H9 (cell line): ENCODE measurements around the gene MALL. TPM values are rescaled to one million over a fixed set of nuclear protein-coding genes. Genes with fewer than 3 reads are reported as not detected.

Experiments used
- DNase-seq: peaks from one replicate; pipeline ENCODE4 v3.0.0-alpha.2; 2017
- H2AFZ ChIP-seq: one replicate; pipeline ENCODE4 v1.6.1; 2013; ENCODE audit warnings: mild to moderate bottlenecking, low read length, control low read depth, moderate library complexity
- H2AK5ac ChIP-seq: 2 replicates; pipeline ENCODE4 v1.6.1; 2013; ENCODE audit warnings: low read length, control low read depth, mixed read lengths; ENCODE audit not compliant: insufficient read length
- H2BK120ac ChIP-seq: one replicate; pipeline ENCODE4 v1.6.1; 2013; ENCODE audit warnings: low read depth, mild to moderate bottlenecking, low read length, control low read depth, inconsistent platforms; ENCODE audit not compliant: poor library complexity, severe bottlenecking
- H2BK12ac ChIP-seq: 2 replicates; pipeline ENCODE4 v1.6.1; 2013; ENCODE audit warnings: low read length, control low read depth, mixed read lengths, low read depth; ENCODE audit not compliant: insufficient read length
- H2BK15ac ChIP-seq: 2 replicates; pipeline ENCODE4 v1.6.1; 2013; ENCODE audit warnings: low read depth, low read length, control low read depth
- H2BK20ac ChIP-seq: one replicate; pipeline ENCODE4 v1.6.1; 2013; ENCODE audit warnings: low read depth, mild to moderate bottlenecking, low read length, control low read depth, inconsistent platforms; ENCODE audit not compliant: poor library complexity, severe bottlenecking
- H2BK5ac ChIP-seq: 2 replicates; pipeline ENCODE4 v1.6.1; 2013; ENCODE audit warnings: low read length, control low read depth, mixed read lengths; ENCODE audit not compliant: insufficient read length
- H3K14ac ChIP-seq: 2 replicates; pipeline ENCODE4 v1.6.1; 2013; ENCODE audit warnings: low read length, control low read depth; ENCODE audit not compliant: insufficient read depth
- H3K18ac ChIP-seq: 2 replicates; pipeline ENCODE4 v1.6.1; 2013; ENCODE audit warnings: low read depth, mild to moderate bottlenecking, mixed read lengths, low read length, control low read depth; ENCODE audit not compliant: insufficient read length
- H3K23ac ChIP-seq: 2 replicates; pipeline ENCODE4 v1.6.1; 2013; ENCODE audit warnings: low read length, control low read depth, mixed read lengths, low read depth; ENCODE audit not compliant: insufficient read length
- H3K23me2 ChIP-seq: 2 replicates; pipeline ENCODE4 v1.6.1; 2013; ENCODE audit warnings: low read depth, mild to moderate bottlenecking, mixed read lengths, low read length, control low read depth; ENCODE audit not compliant: insufficient read length, poor library complexity, severe bottlenecking
- H3K27ac ChIP-seq: 2 replicates; pipeline ENCODE4 v1.5.1; 2013; ENCODE audit warnings: low read length, control low read depth, mixed read lengths, low read depth; ENCODE audit not compliant: insufficient read length
- H3K27me3 ChIP-seq: 2 replicates; pipeline ENCODE4 v1.6.1; 2013; ENCODE audit warnings: low read length, control low read depth, inconsistent platforms; ENCODE audit not compliant: insufficient read depth
- H3K4ac ChIP-seq: 2 replicates; pipeline ENCODE4 v1.6.1; 2013; ENCODE audit warnings: low read depth, mild to moderate bottlenecking, control low read depth, inconsistent platforms, low read length, moderate library complexity
- H3K4me1 ChIP-seq: 2 replicates; pipeline ENCODE4 v1.6.1; 2013; ENCODE audit warnings: low read length, control low read depth, inconsistent platforms; ENCODE audit not compliant: insufficient read depth
- H3K4me2 ChIP-seq: 2 replicates; pipeline ENCODE4 v1.6.1; 2013; ENCODE audit warnings: low read length, control low read depth, mixed read lengths; ENCODE audit not compliant: insufficient read length, insufficient read depth
- H3K56ac ChIP-seq: 2 replicates; pipeline ENCODE4 v1.6.1; 2013; ENCODE audit warnings: low read depth, mild to moderate bottlenecking, mixed read lengths, low read length, control low read depth; ENCODE audit not compliant: insufficient read length
- H3K79me1 ChIP-seq: 2 replicates; pipeline ENCODE4 v1.6.1; 2013; ENCODE audit warnings: low read depth, mild to moderate bottlenecking, moderate library complexity, low read length, control low read depth, inconsistent platforms; ENCODE audit not compliant: insufficient read depth, poor library complexity, severe bottlenecking
- H3K79me2 ChIP-seq: 2 replicates; pipeline ENCODE4 v1.6.1; 2013; ENCODE audit warnings: low read length, control low read depth, inconsistent platforms; ENCODE audit not compliant: insufficient read depth
- H3K9ac ChIP-seq: 2 replicates; pipeline ENCODE4 v1.6.1; 2013; ENCODE audit warnings: low read length, control low read depth, mixed read lengths; ENCODE audit not compliant: insufficient read length; ENCODE audit errors: extremely low read depth
- H3K9me3 ChIP-seq: one replicate; pipeline ENCODE4 v1.6.1; 2013; ENCODE audit warnings: low read depth, low read length, inconsistent platforms; ENCODE audit not compliant: control insufficient read depth
- H3T11ph ChIP-seq: one replicate; pipeline ENCODE4 v1.6.1; 2013; ENCODE audit warnings: mild to moderate bottlenecking, low read length, control low read depth, inconsistent platforms
- H4K20me1 ChIP-seq: one replicate; pipeline ENCODE4 v1.6.1; 2013; ENCODE audit not compliant: control insufficient read depth, insufficient read length, insufficient read depth
- H4K5ac ChIP-seq: 2 replicates; pipeline ENCODE4 v1.6.1; 2013; ENCODE audit warnings: low read depth, mild to moderate bottlenecking, mixed read lengths, low read length, control low read depth; ENCODE audit not compliant: insufficient read length
- H4K8ac ChIP-seq: replicated peaks from 2 replicates; pipeline ENCODE4 v1.6.1; 2013; ENCODE audit warnings: low read length, control low read depth, mixed read lengths, low read depth; ENCODE audit not compliant: insufficient read length
- H4K91ac ChIP-seq: 2 replicates; pipeline ENCODE4 v1.6.1; 2013; ENCODE audit warnings: low read depth, mild to moderate bottlenecking, moderate library complexity, mixed read lengths, low read length, control low read depth; ENCODE audit not compliant: insufficient read length
- H3K27ac Mint-ChIP-seq, 3 experiments: 2 replicates in 2 of 3; 3 replicates in 1 of 3; pipeline ENCODE4 v1.8.0; 2020 to 2021; ENCODE audit warnings: mixed read lengths in 3 of 3, mild to moderate bottlenecking in 1 of 3, moderate library complexity in 1 of 3
- H3K27me3 Mint-ChIP-seq: 2 replicates; pipeline ENCODE4 v1.8.0; 2021; ENCODE audit warnings: low read depth, mild to moderate bottlenecking, moderate library complexity, mixed read lengths
- H3K36me3 Mint-ChIP-seq, 3 experiments: 2 replicates in 2 of 3; 3 replicates in 1 of 3; pipeline ENCODE4 v1.8.0; 2020 to 2021; ENCODE audit warnings: low read depth in 3 of 3, mixed read lengths in 3 of 3; ENCODE audit not compliant: insufficient read depth in 1 of 3
- H3K4me1 Mint-ChIP-seq, 2 experiments: 2 replicates each; pipeline ENCODE4 v1.8.0; 2020; ENCODE audit warnings: mixed read lengths in 2 of 2
- H3K4me3 Mint-ChIP-seq, 2 experiments: 2 replicates in 1 of 2; 3 replicates in 1 of 2; pipeline ENCODE4 v1.8.0; 2020 to 2021; ENCODE audit warnings: mild to moderate bottlenecking in 2 of 2, mixed read lengths in 2 of 2, moderate library complexity in 1 of 2
- H3K9me3 Mint-ChIP-seq, 2 experiments: 2 replicates in 1 of 2; 3 replicates in 1 of 2; pipeline ENCODE4 v1.8.0; 2020; ENCODE audit warnings: mild to moderate bottlenecking in 2 of 2, mixed read lengths in 2 of 2, moderate library complexity in 1 of 2
- WGBS: extraction: QIAGEN DNeasy Blood & Tissue Kit; methylation state at CpG from one replicate; pipeline ENCODE4 v1.1.7; 2013; ENCODE audit warnings: missing lambda C conversion rate, low lambda C conversion rate, mixed read lengths; ENCODE audit not compliant: insufficient read length; ENCODE audit errors: extremely low coverage; 5-methylcytosine and 5-hydroxymethylcytosine counted together
- total RNA-seq: library from RNA; stranded (reverse); gene quantifications from 2 replicates; pipeline ENCODE4 v1.2.1, GENCODE V29; 2021
- TF ChIP-seq, protein P1 (sequence below): fragments of 200-600 bp; sonication (generic); conservative IDR thresholded peaks from 3 replicates; pipeline ENCODE4 v1.8.0; 2021; ENCODE audit warnings: antibody characterized with exemption, mild to moderate bottlenecking

Gene MALL
- total RNA-seq, 1 experiment from 2014 or later, result 5.0 TPM

DNA sequence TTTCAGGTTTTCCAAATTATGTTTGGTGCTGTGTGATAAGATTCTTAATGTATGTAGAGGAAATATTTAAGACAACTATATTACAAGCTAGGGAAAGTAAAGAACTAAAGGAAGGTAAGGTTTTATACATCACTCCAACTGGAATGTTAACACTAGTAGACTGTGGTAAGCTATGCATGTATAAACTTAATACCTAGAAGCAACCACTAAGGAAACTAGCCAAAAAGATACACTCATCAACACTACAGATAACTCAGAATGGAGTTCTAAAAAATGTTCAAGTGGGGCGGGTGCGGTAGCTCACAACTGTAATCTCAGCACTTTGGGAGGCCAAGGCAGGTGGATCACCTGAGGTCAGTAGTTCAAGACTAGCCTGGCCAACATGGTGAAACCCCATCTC lies 37.8 kb upstream of the MALL start:
- no peak overlapping the region for H2BK120ac ChIP-seq
- H4K8ac ChIP-seq, result no peak overlapping the region

More for the DNA sequence above, 37.8 kb upstream of the MALL start:
- Histone ChIP-seq H3K79me2 (no peaks in the 10 kb centered on the region), H3K23me2 (no peaks in the 10 kb centered on the region), H3K9ac (no peak overlapping the region), H3K27me3 (no peaks in the 10 kb centered on the region), H3K4me2 (no peak overlapping the region), H3T11ph (no peak overlapping the region), H3K9me3 (no peaks in the 10 kb centered on the region), H4K20me1 (no peaks in the 10 kb centered on the region), H3K14ac (no peak overlapping the region), H2BK15ac (no peak overlapping the region), H3K18ac (no peak overlapping the region), H3K4ac (no peak overlapping the region), H2BK20ac (no peak overlapping the region), H3K23ac (no peak overlapping the region), H2BK5ac (no peak overlapping the region), H2AFZ (no peak overlapping the region), H3K56ac (no peak overlapping the region), H3K27ac (no peak overlapping the region), H4K5ac (no peak overlapping the region), H3K4me1 (no peaks in the 10 kb centered on the region), H2AK5ac (no peak overlapping the region), H4K91ac (no peak overlapping the region), H2BK12ac (no peak overlapping the region), H3K79me1 (no peaks in the 10 kb centered on the region)
- Mint-ChIP-seq H3K36me3 (peaks cover 16 to 31% (median 25%) of the 10 kb centered on the region in 3 experiments), H3K4me1 (peaks cover 0 to 4% of the 10 kb centered on the region in 2 experiments; a peak in 1 of 4 replicates), H3K27ac (no peak overlapping the region), H3K9me3 (peaks cover 34 to 38% of the 10 kb centered on the region in 2 experiments), H3K27me3 (peaks cover 2% of the 10 kb centered on the region; the same call in 1 of the 2 replicates), H3K4me3 (no peak overlapping the region)
- no peak for DNase-seq
- TF ChIP-seq, protein P1, sequence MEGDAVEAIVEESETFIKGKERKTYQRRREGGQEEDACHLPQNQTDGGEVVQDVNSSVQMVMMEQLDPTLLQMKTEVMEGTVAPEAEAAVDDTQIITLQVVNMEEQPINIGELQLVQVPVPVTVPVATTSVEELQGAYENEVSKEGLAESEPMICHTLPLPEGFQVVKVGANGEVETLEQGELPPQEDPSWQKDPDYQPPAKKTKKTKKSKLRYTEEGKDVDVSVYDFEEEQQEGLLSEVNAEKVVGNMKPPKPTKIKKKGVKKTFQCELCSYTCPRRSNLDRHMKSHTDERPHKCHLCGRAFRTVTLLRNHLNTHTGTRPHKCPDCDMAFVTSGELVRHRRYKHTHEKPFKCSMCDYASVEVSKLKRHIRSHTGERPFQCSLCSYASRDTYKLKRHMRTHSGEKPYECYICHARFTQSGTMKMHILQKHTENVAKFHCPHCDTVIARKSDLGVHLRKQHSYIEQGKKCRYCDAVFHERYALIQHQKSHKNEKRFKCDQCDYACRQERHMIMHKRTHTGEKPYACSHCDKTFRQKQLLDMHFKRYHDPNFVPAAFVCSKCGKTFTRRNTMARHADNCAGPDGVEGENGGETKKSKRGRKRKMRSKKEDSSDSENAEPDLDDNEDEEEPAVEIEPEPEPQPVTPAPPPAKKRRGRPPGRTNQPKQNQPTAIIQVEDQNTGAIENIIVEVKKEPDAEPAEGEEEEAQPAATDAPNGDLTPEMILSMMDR, result no peak
- WGBS, result no CpG with 5 or more reads among the region's 2 CpGs
